Measurements from ENCODE around the gene CETP.

Gene CETP

DNA sequence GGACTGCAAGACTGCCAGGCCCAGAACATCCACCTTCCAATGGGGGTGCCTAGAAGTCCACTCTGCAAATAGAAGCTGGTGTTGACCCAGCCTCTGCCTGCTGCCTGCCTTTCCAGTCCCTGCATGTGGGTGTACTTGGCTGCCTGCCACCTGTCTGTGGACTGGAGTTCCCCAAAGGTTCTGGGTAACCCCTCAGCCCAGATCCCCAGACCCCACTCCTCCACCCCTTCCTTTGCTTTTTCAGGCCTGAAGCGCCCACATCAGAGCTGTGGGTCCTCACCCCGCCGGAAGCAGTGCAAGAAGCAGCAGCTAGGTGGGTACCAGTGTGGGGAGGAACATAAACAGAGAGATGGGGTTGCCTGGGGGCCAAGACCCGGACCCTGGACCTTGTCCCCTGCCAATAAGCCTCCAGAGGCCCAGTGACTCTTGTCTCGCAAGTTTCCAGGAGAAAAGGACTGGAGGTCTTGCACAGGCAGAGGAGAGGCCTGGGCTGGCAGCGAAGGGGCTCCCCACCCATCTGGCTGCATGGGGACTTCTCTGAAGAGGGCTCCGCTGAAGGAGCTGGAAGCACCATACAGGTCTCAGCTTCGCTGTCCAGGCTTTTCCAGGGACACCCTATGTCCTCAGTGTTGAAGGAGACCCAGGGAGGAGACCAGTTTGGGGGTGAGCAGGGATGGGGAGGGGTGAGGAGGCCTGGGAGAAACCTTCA, 61.9 kb downstream of the CETP start:
- peak; percentile 37 to 88 (median 75) for DNase-seq

- DNase-seq: no peak
Measured at GRCh38 chr16:57024894-57025680, 63.3 kb downstream of the CETP start.

DNA sequence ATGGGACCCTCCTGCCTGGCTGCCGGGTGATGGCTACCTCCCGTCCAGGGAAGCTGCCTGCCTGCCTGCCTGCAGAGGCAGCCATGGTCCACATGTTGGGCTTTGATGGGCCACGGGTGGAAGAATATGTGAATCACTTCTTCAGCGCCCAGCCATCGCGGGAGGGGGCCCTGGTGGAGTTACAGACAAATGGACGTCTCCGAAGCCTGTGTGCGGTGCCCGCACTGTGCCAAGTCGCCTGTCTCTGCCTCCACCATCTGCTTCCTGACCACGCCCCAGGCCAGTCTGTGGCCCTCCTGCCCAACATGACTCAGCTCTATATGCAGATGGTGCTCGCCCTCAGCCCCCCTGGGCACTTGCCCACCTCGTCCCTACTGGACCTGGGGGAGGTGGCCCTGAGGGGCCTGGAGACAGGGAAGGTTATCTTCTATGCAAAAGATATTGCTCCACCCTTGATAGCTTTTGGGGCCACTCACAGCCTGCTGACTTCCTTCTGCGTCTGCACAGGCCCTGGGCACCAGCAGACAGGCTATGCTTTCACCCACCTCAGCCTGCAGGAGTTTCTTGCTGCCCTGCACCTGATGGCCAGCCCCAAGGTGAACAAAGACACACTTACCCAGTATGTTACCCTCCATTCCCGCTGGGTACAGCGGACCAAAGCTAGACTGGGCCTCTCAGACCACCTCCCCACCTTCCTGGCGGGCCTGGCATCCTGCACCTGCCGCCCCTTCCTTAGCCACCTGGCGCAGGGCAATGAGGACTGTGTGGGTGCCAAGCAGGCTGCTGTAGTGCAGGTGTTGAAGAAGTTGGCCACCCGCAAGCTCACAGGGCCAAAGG, 64.4 kb downstream of the CETP start:
- DNase-seq: no peak

DNA sequence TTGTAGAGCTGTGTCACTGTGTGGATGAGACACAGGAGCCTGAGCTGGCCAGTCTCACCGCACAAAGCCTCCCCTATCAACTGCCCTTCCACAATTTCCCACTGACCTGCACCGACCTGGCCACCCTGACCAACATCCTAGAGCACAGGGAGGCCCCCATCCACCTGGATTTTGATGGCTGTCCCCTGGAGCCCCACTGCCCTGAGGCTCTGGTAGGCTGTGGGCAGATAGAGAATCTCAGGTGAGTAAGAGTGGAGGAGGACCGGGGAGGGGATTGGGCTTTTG, 65.0 kb downstream of the CETP start:
- no peak for DNase-seq

DNA sequence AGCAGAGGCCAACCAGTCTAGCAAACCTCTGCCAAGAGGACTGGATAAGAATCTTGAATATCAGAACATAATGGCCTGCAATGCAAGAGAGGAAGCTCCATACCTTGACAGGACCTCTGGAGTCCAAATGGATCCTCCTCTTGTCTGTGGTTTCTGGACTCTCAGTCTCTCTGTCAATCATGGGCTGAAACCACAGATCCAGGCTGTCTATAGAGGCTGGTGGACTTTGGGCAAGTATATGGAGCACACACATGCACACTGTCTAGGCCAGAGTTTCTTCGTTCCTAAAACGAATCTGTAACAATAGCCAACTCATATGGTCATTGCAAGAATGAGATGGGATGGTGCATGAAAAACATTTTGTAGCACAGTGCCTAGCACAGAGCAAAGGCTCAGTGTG, 65.3 kb downstream of the CETP start:
- no peak for DNase-seq

DNA sequence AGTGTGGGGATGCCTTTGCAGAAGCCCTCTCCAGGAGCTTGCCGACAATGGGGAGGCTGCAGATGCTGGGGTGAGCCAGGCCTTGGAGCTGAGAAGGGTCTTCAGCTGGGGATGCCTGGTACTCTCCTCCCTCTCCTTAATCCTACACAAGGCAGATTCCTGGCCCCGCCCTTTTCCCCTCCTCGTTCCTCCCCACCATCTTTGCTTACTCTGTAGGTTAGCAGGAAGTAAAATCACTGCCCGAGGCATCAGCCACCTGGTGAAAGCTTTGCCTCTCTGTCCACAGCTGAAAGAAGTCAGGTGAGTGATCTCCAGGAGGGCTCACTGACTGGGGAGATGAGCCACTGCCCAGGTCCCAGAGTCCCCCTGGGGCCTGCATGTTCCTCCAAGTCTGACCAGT, 66.3 kb downstream of the CETP start:
- DNase-seq: no peak

DNA sequence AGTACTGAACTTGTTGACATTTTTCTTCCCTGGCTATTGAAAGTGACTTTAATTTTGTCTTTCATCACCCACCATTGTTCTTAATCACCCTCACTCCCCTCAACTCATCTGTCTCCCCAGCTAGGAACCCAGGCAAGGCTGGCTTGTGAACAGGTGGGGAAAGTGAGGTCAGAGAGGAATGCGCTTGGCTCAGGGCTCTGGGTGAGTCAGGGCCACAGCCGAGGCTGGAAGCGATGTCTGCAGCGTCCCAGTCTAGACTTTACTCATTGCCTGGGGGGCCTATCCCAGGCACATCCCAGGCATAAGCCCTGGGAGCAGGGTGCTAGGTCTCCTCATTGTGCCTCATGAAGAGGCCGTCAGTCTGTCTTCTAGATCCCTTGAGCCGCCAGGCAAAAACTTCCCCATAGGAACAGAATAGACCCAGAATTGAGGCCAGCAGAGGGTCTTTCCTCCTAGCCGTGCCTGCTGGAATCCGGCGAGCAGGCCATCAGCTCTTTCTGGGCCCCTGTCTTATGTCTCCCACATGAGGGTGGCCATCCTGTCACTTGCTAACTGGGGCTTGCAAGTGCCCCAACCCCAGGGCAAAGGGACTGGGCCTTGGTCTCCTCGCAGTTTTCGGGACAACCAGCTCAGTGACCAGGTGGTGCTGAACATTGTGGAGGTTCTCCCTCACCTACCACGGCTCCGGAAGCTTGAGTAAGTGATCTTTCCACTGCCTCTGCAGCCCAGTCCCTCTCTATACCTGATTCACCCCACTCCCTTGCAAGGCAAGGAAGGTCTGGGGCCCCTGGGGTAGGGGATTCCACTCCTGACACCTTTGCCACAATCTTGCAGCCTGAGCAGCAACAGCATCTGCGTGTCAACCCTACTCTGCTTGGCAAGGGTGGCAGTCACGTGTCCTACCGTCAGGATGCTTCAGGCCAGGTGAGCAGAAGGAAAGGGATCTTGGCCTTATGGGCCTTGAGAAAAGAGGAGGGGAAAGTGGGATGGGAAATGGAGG, 67.7 kb downstream of the CETP start:
- peak in 1 of 5 experiments; percentile 62 for DNase-seq

GRCh38 chr16:57030346-57030902, 68.7 kb downstream of the CETP start:
- no peak for DNase-seq

DNA sequence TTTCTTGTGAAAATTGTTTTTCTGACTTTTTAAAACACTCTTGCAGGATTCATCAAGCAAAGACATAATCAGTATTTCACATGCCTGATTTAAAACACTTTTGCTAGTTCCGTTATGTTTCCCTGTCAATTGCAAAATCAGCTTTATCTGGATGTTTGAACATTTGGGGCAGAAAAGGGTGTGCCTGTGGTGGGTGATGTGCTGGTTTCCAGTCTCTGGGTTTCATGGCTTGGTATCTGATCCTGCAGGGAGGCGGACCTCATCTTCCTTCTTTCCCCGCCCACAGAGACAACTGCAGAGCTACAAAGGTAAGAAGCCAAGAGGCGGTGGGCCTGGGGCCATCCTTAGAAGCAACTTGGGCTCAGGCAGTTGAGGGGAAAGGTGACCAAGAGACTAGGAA, 69.4 kb downstream of the CETP start:
- DNase-seq: no peak

- DNase-seq: no peak
Measured at GRCh38 chr16:57032346-57032745, 70.6 kb downstream of the CETP start.

GRCh38 chr16:57032931-57033330, 71.2 kb downstream of the CETP start:
- no peak for DNase-seq
